Smooth muscle cell (in vitro differentiated cells): Measurements from ENCODE around the gene ACTA1. TPM values are rescaled to one million over a fixed set of nuclear protein-coding genes. Genes with fewer than 3 reads are reported as not detected.

Source experiments
- DNase-seq: peaks from one replicate; lab custom pipeline; 2025; ENCODE audit not compliant: unreplicated experiment; lab: John Stamatoyannopoulos, UW
- H2AFZ ChIP-seq: fragments of 200-600 bp; sonication (generic); 2 replicates; pipeline ENCODE4 v1.6.0; 2016; ENCODE audit warnings: antibody characterized with exemption, low read depth, mild to moderate bottlenecking
- H3F3A ChIP-seq: fragments of 200-600 bp; sonication (generic); 2 replicates; pipeline ENCODE4 v1.6.0; 2017; ENCODE audit warnings: antibody characterized with exemption, low read depth
- H3K27ac ChIP-seq: fragments of 200-600 bp; sonication (generic); 2 replicates; pipeline ENCODE4 v1.5.1; 2016; ENCODE audit warnings: low read depth, mild to moderate bottlenecking
- H3K27me3 ChIP-seq: fragments of 200-600 bp; sonication (generic); 2 replicates; pipeline ENCODE4 v1.6.1; 2016; ENCODE audit warnings: low read depth, mild to moderate bottlenecking
- H3K36me3 ChIP-seq: fragments of 200-600 bp; sonication (generic); 2 replicates; pipeline ENCODE4 v1.5.1; 2016; ENCODE audit warnings: low read depth
- H3K4me1 ChIP-seq: fragments of 200-600 bp; sonication (generic); 2 replicates; pipeline ENCODE4 v1.5.1; 2016; ENCODE audit warnings: low read depth
- H3K4me2 ChIP-seq: fragments of 200-600 bp; sonication (generic); 2 replicates; pipeline ENCODE4 v1.6.0; 2016; ENCODE audit warnings: mild to moderate bottlenecking
- H3K4me3 ChIP-seq: fragments of 200-600 bp; sonication (generic); 2 replicates; pipeline ENCODE4 v1.5.1; 2016; ENCODE audit warnings: mild to moderate bottlenecking
- H3K79me2 ChIP-seq: fragments of 200-600 bp; sonication (generic); 2 replicates; pipeline ENCODE4 v1.6.0; 2016; ENCODE audit warnings: low read depth, mild to moderate bottlenecking
- H3K9ac ChIP-seq: fragments of 200-600 bp; sonication (generic); 2 replicates; pipeline ENCODE4 v1.6.0; 2016; ENCODE audit warnings: low read depth
- H3K9me3 ChIP-seq: fragments of 200-600 bp; sonication (generic); replicated peaks from 2 replicates; pipeline ENCODE4 v1.5.1; 2016; ENCODE audit warnings: low read depth
- H4K20me1 ChIP-seq: fragments of 200-600 bp; sonication (generic); 2 replicates; pipeline ENCODE4 v1.6.0; 2016; ENCODE audit warnings: low read depth
- CTCF ChIP-seq: fragments of 200-600 bp; sonication (generic); IDR thresholded peaks from 2 replicates; pipeline ENCODE4 v1.5.1; 2017; ENCODE audit warnings: borderline replicate concordance, mild to moderate bottlenecking, antibody characterized with exemption; ENCODE audit not compliant: insufficient read depth, poor library complexity, severe bottlenecking
- WGBS: methylation state at CpG from one replicate; pipeline ENCODE4 v1.1.7; 2016; ENCODE audit warnings: low lambda C conversion rate; 5-methylcytosine and 5-hydroxymethylcytosine counted together
- polyA plus RNA-seq: library from polyadenylated mRNA; unstranded; fragments of >200 nt; fragmentation: Nextera tagmentation; extraction: Ambion mirVana; gene quantifications from 2 replicates; pipeline ENCODE4 v1.2.1, GENCODE V29; 2016
- total RNA-seq: library from RNA; depleted of rRNA; stranded (reverse); fragments of >200 nt; gene quantifications from 2 replicates; pipeline ENCODE4 v1.2.3, GENCODE V29; 2014

Gene ACTA1
- total and polyA plus RNA-seq, 2 experiments from 2014 or later = 3.7 to 5.1 TPM

GRCh38 chr1:229408458-229409037, 25.3 kb downstream of the ACTA1 start:
- peak overlapping the region; percentile 84 for H3K4me2 ChIP-seq
- H3K27me3 ChIP-seq = no peaks in the 10 kb centered on the region
- DNase-seq = peak; percentile 72

GRCh38 chr1:229407206-229408026, 26.5 kb downstream of the ACTA1 start:
- H3K27me3 ChIP-seq = no peaks in the 10 kb centered on the region
- H3K4me1 ChIP-seq = peaks cover 24% of the 10 kb centered on the region
- peak overlapping the region; percentile 36 for H2AFZ ChIP-seq
- H3K9me3 ChIP-seq = no peaks in the 10 kb centered on the region
- peak overlapping the region; percentile 35 for H3K4me3 ChIP-seq
- WGBS = 16% methylated on average over 63 of the region's 68 CpGs
- no peaks in the 10 kb centered on the region for H3K79me2 ChIP-seq
- no peaks in the 10 kb centered on the region for H3K36me3 ChIP-seq
- H4K20me1 ChIP-seq = no peaks in the 10 kb centered on the region
- H3F3A ChIP-seq = peaks cover 8% of the 10 kb centered on the region
- TF ChIP-seq CTCF = no peak
- peak overlapping the region; percentile 84 for H3K4me2 ChIP-seq
- DNase-seq = no peak
- no peak overlapping the region for H3K9ac ChIP-seq
- no peak overlapping the region for H3K27ac ChIP-seq

More at GRCh38 chr1:229408458-229409037, 25.3 kb downstream of the ACTA1 start:
- no peak for TF ChIP-seq CTCF
- no peaks in the 10 kb centered on the region for H3K9me3 ChIP-seq
- H4K20me1 ChIP-seq = no peaks in the 10 kb centered on the region
- no peaks in the 10 kb centered on the region for H3K79me2 ChIP-seq
- H2AFZ ChIP-seq = no peak overlapping the region
- WGBS = 12% methylated on average over 8 of the region's 8 CpGs
- H3K9ac ChIP-seq = no peak overlapping the region
- no peak overlapping the region for H3K4me3 ChIP-seq
- H3F3A ChIP-seq = peaks cover 8% of the 10 kb centered on the region
- peak overlapping the region; percentile 12 for H3K27ac ChIP-seq
- H3K36me3 ChIP-seq = no peaks in the 10 kb centered on the region
- peaks cover 24% of the 10 kb centered on the region for H3K4me1 ChIP-seq

- peaks cover 24% of the 10 kb centered on the region for H3K4me1 ChIP-seq
- peak overlapping the region; percentile 84 for H3K4me2 ChIP-seq
- no peaks in the 10 kb centered on the region for H4K20me1 ChIP-seq
- H3F3A ChIP-seq = peaks cover 8% of the 10 kb centered on the region
- no peak overlapping the region for H3K27ac ChIP-seq
- H3K27me3 ChIP-seq = no peaks in the 10 kb centered on the region
- no peaks in the 10 kb centered on the region for H3K9me3 ChIP-seq
- H3K4me3 ChIP-seq = peak overlapping the region; percentile 35
- WGBS = 2% methylated on average over 9 of the region's 10 CpGs
- no peaks in the 10 kb centered on the region for H3K79me2 ChIP-seq
- H2AFZ ChIP-seq = peak overlapping the region; percentile 36
- no peaks in the 10 kb centered on the region for H3K36me3 ChIP-seq
- no peak overlapping the region for H3K9ac ChIP-seq
- DNase-seq = no peak
- no peak for TF ChIP-seq CTCF
Observed at GRCh38 chr1:229406798-229407197, 27.1 kb downstream of the ACTA1 start.
